Measurements from ENCODE around the gene AGMAT. TPM values are rescaled to one million over a fixed set of nuclear protein-coding genes. Genes with fewer than 3 reads are reported as not detected.

The AGMAT gene
- total RNA-seq, 4 donors from 2014 or later, result 0.27 to 1.4 TPM; not detected in 2

- Histone ChIP-seq H3K4me1 (peaks cover 7% of the 10 kb centered on the region in 2 donors), H3K4me3 (peak overlapping the region; percentile 63 to 99), H3K27me3 (no peaks in the 10 kb centered on the region), H3K9me3 (no peaks in the 10 kb centered on the region), H3K36me3 (no peaks in the 10 kb centered on the region), H3K27ac (peak overlapping the region; percentile 98 to 99)
- TF ChIP-seq CTCF (IDR thresholded peaks at IDR 0.05) (no peak), POLR2A (IDR thresholded peaks at IDR 0.05) (no peak)
- DNase-seq, result peak; percentile 23 to 47
- intact Hi-C loops (cut with DNase I; ENCODE audit: low total_unique reads), result no loop called here
Measured at GRCh38 chr1:15526021-15526489, 58.8 kb downstream of the AGMAT start.

- Histone ChIP-seq H3K27me3 (no peaks in the 10 kb centered on the region), H3K27ac (peak overlapping the region; percentile 98 to 99), H3K36me3 (no peaks in the 10 kb centered on the region), H3K4me1 (peaks cover 7% of the 10 kb centered on the region in 2 donors), H3K9me3 (no peaks in the 10 kb centered on the region), H3K4me3 (peak overlapping the region; percentile 63 to 99)
- DNase-seq, result peak; percentile 24 to 100
- TF ChIP-seq POLR2A (IDR thresholded peaks at IDR 0.05), result peak in 1 of 2 donors; percentile 28
- TF ChIP-seq CTCF (IDR thresholded peaks at IDR 0.05), result no peak
- intact Hi-C loops (cut with DNase I; ENCODE audit: low total_unique reads), result no loop called here
Measured at GRCh38 chr1:15525050-15526020, 59.5 kb downstream of the AGMAT start.

- TF ChIP-seq CTCF (IDR thresholded peaks at IDR 0.05) (no peak), POLR2A (IDR thresholded peaks at IDR 0.05) (no peak)
- intact Hi-C loops (cut with DNase I; ENCODE audit: low total_unique reads), result no loop called here
- peak; percentile 100 for DNase-seq
Measured at GRCh38 chr1:15524283-15525049, 60.4 kb downstream of the AGMAT start.

GRCh38 chr1:15524021-15524282 is 60.9 kb downstream of the AGMAT start, which contains the start of gene CASP9:
TSS of gene CASP9 (minus strand) at chr1:15524215. CDS start at chr1:15524200, 15 bp downstream.
- Histone ChIP-seq H3K27me3 (no peaks in the 10 kb centered on the region), H3K9me3 (no peaks in the 10 kb centered on the region), H3K27ac (peak within 1 kb of the TSS; percentile 98 to 99), H3K4me1 (peaks cover 7% of the 10 kb centered on the region in 2 donors), H3K36me3 (no peaks in the 10 kb centered on the region), H3K4me3 (peak within 1 kb of the TSS; percentile 79 to 99)
- no peak for DNase-seq
- intact Hi-C loops (cut with DNase I; ENCODE audit: low total_unique reads), result no loop called here
- no peak for TF ChIP-seq CTCF (IDR thresholded peaks at IDR 0.05)
- peak in 1 of 2 donors; percentile 45 for TF ChIP-seq POLR2A (IDR thresholded peaks at IDR 0.05)

More at GRCh38 chr1:15524283-15525049, 60.4 kb downstream of the AGMAT start:
- Histone ChIP-seq H3K27me3 (no peaks in the 10 kb centered on the region), H3K4me1 (peaks cover 7% of the 10 kb centered on the region in 2 donors), H3K9me3 (no peaks in the 10 kb centered on the region), H3K27ac (peak overlapping the region; percentile 98 to 99), H3K4me3 (peak overlapping the region; percentile 79 to 99), H3K36me3 (no peaks in the 10 kb centered on the region)
